ENCODE results near the gene FBXO33.

Gene FBXO33

GRCh38 chr14:39431416-39432178, 636 bp downstream of the FBXO33 start:
- no peak for DNase-seq (ENCODE audit: low read depth, low spot score)

GRCh38 chr14:39430762-39431415, 1.3 kb downstream of the FBXO33 start:
- no peak for DNase-seq (ENCODE audit: low read depth, low spot score)

- DNase-seq (ENCODE audit: low read depth, low spot score), result no peak
These were observed 4.1 kb downstream of the FBXO33 start for GRCh38 chr14:39428118-39428517.

- no peak for DNase-seq (ENCODE audit: low read depth, low spot score)
These were observed 5.6 kb downstream of the FBXO33 start for GRCh38 chr14:39426605-39427004.

- no peak for DNase-seq (ENCODE audit: low read depth, low spot score)
These were observed 6.3 kb downstream of the FBXO33 start for GRCh38 chr14:39425947-39426346.

- no peak for DNase-seq (ENCODE audit: low read depth, low spot score)
These were observed 8.4 kb downstream of the FBXO33 start for GRCh38 chr14:39423793-39424192.

GRCh38 chr14:39422243-39422642, 10.0 kb downstream of the FBXO33 start:
- DNase-seq (ENCODE audit: low read depth, low spot score), result no peak

- DNase-seq (ENCODE audit: low read depth, low spot score), result no peak
These were observed 13.0 kb downstream of the FBXO33 start for GRCh38 chr14:39419272-39419671.

GRCh38 chr14:39417014-39417413, 15.2 kb downstream of the FBXO33 start:
- no peak for DNase-seq (ENCODE audit: low read depth, low spot score)

- no peak for DNase-seq (ENCODE audit: low read depth, low spot score)
These were observed 16.2 kb downstream of the FBXO33 start for GRCh38 chr14:39416072-39416471.

- no peak for DNase-seq (ENCODE audit: low read depth, low spot score)
These were observed 25.7 kb downstream of the FBXO33 start for GRCh38 chr14:39406560-39406959.

GRCh38 chr14:39398382-39398781, 33.9 kb downstream of the FBXO33 start:
- no peak for DNase-seq (ENCODE audit: low read depth, low spot score)

- DNase-seq (ENCODE audit: low read depth, low spot score), result no peak
These were observed 35.8 kb downstream of the FBXO33 start for GRCh38 chr14:39396448-39396847.

GRCh38 chr14:39395555-39396254, 36.5 kb downstream of the FBXO33 start:
- no peak for DNase-seq (ENCODE audit: low read depth, low spot score)

- no peak for DNase-seq (ENCODE audit: low read depth, low spot score)
These were observed 38.9 kb downstream of the FBXO33 start for GRCh38 chr14:39393289-39393688.

GRCh38 chr14:39384177-39384576, 48.1 kb downstream of the FBXO33 start:
- DNase-seq (ENCODE audit: low read depth, low spot score), result no peak

- DNase-seq (ENCODE audit: low read depth, low spot score), result no peak
These were observed 48.5 kb downstream of the FBXO33 start for GRCh38 chr14:39383741-39384140.

GRCh38 chr14:39383026-39383660, 49.1 kb downstream of the FBXO33 start:
- no peak for DNase-seq (ENCODE audit: low read depth, low spot score)

GRCh38 chr14:39382463-39382862, 49.8 kb downstream of the FBXO33 start:
- no peak for DNase-seq (ENCODE audit: low read depth, low spot score)

- no peak for DNase-seq (ENCODE audit: low read depth, low spot score)
These were observed 50.9 kb downstream of the FBXO33 start for GRCh38 chr14:39381366-39381765.

GRCh38 chr14:39376667-39377403, 55.4 kb downstream of the FBXO33 start:
- DNase-seq (ENCODE audit: low read depth, low spot score), result no peak

- no peak for DNase-seq (ENCODE audit: low read depth, low spot score)
These were observed 57.4 kb downstream of the FBXO33 start for GRCh38 chr14:39374851-39375250.
